RWPE2 (cell line): ENCODE results near the gene HRH2.

Experiments
- ATAC-seq: fragments of 200-7000 bp; cut with Tn5 transposase; 3 replicates; pipeline ENCODE4 v1.9.1; 2021; ENCODE audit warnings: low read depth
- DNase-seq: peaks from one replicate; pipeline ENCODE4 v3.0.0-alpha.2; 2020; ENCODE audit warnings: low spot score
- H3K27ac ChIP-seq: fragments of 450-650 bp; 2 replicates; pipeline ENCODE4 v1.5.1; 2017; ENCODE audit warnings: mild to moderate bottlenecking; ENCODE audit not compliant: poor library complexity, severe bottlenecking
- H3K27me3 ChIP-seq: fragments of 250-450 bp; sonication (Bioruptor Pico); 2 replicates; pipeline ENCODE4 v1.5.1; 2021; ENCODE audit warnings: mild to moderate bottlenecking, moderate library complexity; ENCODE audit not compliant: insufficient read depth, poor library complexity, severe bottlenecking
- H3K36me3 ChIP-seq: fragments of 250-450 bp; sonication (Bioruptor Pico); 2 replicates; pipeline ENCODE4 v1.5.1; 2020; ENCODE audit warnings: low read depth, mild to moderate bottlenecking, moderate library complexity
- H3K4me1 ChIP-seq: fragments of 250-450 bp; sonication (Bioruptor Pico); 2 replicates; pipeline ENCODE4 v1.5.1; 2021; ENCODE audit warnings: mild to moderate bottlenecking, moderate library complexity; ENCODE audit not compliant: insufficient read depth, poor library complexity, severe bottlenecking
- H3K4me3 ChIP-seq: fragments of 250-450 bp; sonication (Bioruptor Pico); 2 replicates; pipeline ENCODE4 v1.5.1; 2021; ENCODE audit warnings: mild to moderate bottlenecking, moderate library complexity; ENCODE audit not compliant: severe bottlenecking
- H3K9me3 ChIP-seq: fragments of 250-450 bp; sonication (Bioruptor Pico); 2 replicates; pipeline ENCODE4 v1.5.1; 2021; ENCODE audit warnings: mild to moderate bottlenecking, moderate library complexity; ENCODE audit not compliant: severe bottlenecking
- TF ChIP-seq, protein P1 (sequence below): fragments of 450-650 bp; IDR thresholded peaks from one replicate; pipeline ENCODE4 v1.5.1; 2017; ENCODE audit warnings: mild to moderate bottlenecking, moderate library complexity; ENCODE audit not compliant: poor library complexity, severe bottlenecking

The HRH2 gene

DNA sequence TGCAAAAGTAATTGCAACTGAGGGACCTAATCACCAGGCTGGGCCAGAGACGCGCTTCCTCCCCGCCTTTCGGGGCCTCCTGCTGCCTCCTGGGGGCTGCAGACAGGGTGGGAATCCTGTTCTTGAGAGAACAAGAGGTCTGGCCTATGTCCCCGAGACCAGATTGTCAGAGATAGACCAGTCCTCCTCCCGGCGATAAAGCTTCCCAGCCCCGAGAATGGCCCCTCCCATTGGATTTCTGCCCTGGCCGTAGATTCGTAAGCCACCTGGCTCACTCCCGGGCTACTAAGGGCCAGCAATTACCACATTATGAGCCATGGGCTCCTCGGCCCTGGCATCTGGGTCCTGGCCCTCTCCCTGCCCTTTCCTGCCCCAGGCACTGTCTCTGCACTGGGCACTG is 70.4 kb downstream of the HRH2 start:
- Histone ChIP-seq H3K36me3 (no peaks in the 10 kb centered on the region), H3K27ac (no peak overlapping the region), H3K4me3 (no peak overlapping the region), H3K9me3 (no peaks in the 10 kb centered on the region), H3K27me3 (no peaks in the 10 kb centered on the region), H3K4me1 (no peaks in the 10 kb centered on the region)
- peak; percentile 55 for DNase-seq
- TF ChIP-seq, protein P1, sequence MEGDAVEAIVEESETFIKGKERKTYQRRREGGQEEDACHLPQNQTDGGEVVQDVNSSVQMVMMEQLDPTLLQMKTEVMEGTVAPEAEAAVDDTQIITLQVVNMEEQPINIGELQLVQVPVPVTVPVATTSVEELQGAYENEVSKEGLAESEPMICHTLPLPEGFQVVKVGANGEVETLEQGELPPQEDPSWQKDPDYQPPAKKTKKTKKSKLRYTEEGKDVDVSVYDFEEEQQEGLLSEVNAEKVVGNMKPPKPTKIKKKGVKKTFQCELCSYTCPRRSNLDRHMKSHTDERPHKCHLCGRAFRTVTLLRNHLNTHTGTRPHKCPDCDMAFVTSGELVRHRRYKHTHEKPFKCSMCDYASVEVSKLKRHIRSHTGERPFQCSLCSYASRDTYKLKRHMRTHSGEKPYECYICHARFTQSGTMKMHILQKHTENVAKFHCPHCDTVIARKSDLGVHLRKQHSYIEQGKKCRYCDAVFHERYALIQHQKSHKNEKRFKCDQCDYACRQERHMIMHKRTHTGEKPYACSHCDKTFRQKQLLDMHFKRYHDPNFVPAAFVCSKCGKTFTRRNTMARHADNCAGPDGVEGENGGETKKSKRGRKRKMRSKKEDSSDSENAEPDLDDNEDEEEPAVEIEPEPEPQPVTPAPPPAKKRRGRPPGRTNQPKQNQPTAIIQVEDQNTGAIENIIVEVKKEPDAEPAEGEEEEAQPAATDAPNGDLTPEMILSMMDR: no peak
- no peak for ATAC-seq

DNA sequence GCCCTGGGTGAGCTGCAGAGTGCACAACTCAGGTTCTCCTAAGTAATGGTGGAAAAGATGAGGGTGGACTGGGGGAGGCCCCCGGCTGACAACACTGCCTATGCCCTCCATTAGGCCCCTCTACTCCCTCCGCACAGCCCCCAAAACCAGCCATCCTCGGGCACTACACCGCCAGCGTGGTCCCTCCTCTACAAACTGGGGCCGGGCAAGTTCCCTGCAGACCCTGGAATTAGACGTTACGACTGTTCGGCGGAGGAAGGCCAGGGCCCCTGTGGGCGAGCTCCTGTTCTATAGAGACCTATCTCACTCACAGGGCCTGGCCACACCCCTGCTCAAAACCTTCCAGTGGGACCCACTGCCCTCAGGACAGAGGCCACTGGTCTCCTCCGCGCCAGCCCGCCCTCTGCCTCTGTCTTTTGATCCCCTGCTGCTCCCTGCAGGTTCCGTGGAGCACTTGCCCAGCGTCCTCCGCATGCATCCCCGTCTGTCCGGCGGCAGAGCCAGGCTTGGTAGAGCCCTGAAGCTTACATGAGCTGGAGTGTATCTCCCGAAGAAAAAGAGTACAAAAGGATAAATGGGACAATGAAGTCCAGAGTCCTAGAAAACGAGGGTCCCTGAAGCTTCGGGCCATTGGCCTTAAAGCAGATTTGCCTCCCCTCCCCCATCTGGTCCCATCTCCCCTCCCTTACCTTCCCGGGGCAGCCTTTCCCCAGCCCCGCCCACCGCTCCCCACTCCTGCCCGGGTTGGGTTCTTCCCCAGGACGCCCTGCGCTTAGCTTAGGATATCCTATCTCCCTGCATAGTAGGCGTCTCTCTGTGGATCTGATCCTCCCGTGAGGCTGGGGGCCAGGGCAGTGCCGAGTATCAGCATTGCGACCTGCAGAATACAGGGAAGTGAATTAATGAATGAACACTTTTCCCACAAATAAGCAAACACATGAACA is 71.3 kb downstream of the HRH2 start:
- H3K27ac ChIP-seq: no peak overlapping the region
- peaks cover 2% of the 10 kb centered on the region for H3K9me3 ChIP-seq
- no peaks in the 10 kb centered on the region for H3K4me1 ChIP-seq
- H3K27me3 ChIP-seq: no peaks in the 10 kb centered on the region
- DNase-seq (peak; percentile 66), ATAC-seq (peak; percentile 57)
- H3K4me3 ChIP-seq: no peak overlapping the region
- TF ChIP-seq, protein P1: no peak
- H3K36me3 ChIP-seq: no peaks in the 10 kb centered on the region

DNA sequence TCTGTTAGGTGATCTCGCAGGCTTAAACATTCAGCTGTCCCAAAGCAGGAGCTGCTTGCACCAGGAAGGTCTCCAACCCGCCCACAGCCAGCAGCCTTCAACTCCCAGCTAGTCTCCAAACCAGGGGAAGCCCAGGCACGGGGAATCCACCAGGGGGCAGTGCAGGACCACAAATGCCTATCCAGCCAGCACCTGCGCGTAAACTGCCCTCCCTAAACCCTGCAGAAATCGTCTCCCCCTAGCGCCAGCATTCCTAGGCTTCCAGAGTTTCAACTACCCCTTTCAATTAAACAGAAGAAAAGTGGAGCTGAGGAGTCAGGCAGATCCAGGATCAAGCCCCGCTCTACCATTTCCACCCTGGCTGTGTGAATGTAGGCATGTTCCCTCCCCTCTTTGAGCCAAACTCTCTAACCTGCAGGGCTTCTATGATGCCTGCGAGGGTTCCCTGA is 72.0 kb downstream of the HRH2 start:
- no peaks in the 10 kb centered on the region for H3K36me3 ChIP-seq
- peaks cover 2% of the 10 kb centered on the region for H3K9me3 ChIP-seq
- no peak overlapping the region for H3K27ac ChIP-seq
- no peaks in the 10 kb centered on the region for H3K4me1 ChIP-seq
- H3K27me3 ChIP-seq: no peaks in the 10 kb centered on the region
- peak; percentile 96 for ATAC-seq
- TF ChIP-seq, protein P1: peak; percentile 98
- no peak overlapping the region for H3K4me3 ChIP-seq
- DNase-seq: peak; percentile 91

DNA sequence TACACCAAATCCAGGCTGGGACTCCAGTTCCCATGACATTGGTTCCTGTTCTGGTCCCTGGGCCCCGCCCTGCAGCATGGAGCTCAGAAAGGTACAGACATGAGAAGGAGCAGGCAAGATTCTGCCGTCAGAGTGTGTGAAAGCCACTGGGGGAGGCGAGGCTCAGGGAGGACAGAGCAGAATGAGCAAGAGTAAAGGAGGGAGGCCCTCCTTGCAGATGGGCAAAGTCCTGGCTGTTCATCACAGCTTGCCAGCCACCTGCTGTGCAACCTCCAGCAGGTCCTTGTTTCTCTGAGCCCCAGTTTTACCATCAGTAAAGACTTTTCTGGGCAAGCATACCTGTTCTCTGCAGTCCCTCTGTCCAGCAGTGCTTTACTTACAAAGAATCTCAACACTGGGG is 73.3 kb downstream of the HRH2 start:
- Histone ChIP-seq H3K4me3 (no peak overlapping the region), H3K4me1 (no peaks in the 10 kb centered on the region), H3K36me3 (no peaks in the 10 kb centered on the region), H3K27me3 (no peaks in the 10 kb centered on the region), H3K27ac (no peak overlapping the region), H3K9me3 (peaks cover 2% of the 10 kb centered on the region)
- ATAC-seq (no peak), DNase-seq (no peak)
- TF ChIP-seq, protein P1: no peak
